H9 (cell line): Measurements from ENCODE around the gene TAS2R50. TPM values are rescaled to one million over a fixed set of nuclear protein-coding genes. Genes with fewer than 3 reads are reported as not detected.

ENCODE experiments used
- DNase-seq: peaks from one replicate; pipeline ENCODE4 v3.0.0-alpha.2; 2017
- H2AFZ ChIP-seq: one replicate; pipeline ENCODE4 v1.6.1; 2013; ENCODE audit warnings: mild to moderate bottlenecking, low read length, control low read depth, moderate library complexity
- H2AK5ac ChIP-seq: 2 replicates; pipeline ENCODE4 v1.6.1; 2013; ENCODE audit warnings: low read length, control low read depth, mixed read lengths; ENCODE audit not compliant: insufficient read length
- H2BK120ac ChIP-seq: one replicate; pipeline ENCODE4 v1.6.1; 2013; ENCODE audit warnings: low read depth, mild to moderate bottlenecking, low read length, control low read depth, inconsistent platforms; ENCODE audit not compliant: poor library complexity, severe bottlenecking
- H2BK12ac ChIP-seq: 2 replicates; pipeline ENCODE4 v1.6.1; 2013; ENCODE audit warnings: low read length, control low read depth, mixed read lengths, low read depth; ENCODE audit not compliant: insufficient read length
- H2BK15ac ChIP-seq: 2 replicates; pipeline ENCODE4 v1.6.1; 2013; ENCODE audit warnings: low read depth, low read length, control low read depth
- H2BK20ac ChIP-seq: one replicate; pipeline ENCODE4 v1.6.1; 2013; ENCODE audit warnings: low read depth, mild to moderate bottlenecking, low read length, control low read depth, inconsistent platforms; ENCODE audit not compliant: poor library complexity, severe bottlenecking
- H2BK5ac ChIP-seq: 2 replicates; pipeline ENCODE4 v1.6.1; 2013; ENCODE audit warnings: low read length, control low read depth, mixed read lengths; ENCODE audit not compliant: insufficient read length
- H3K14ac ChIP-seq: 2 replicates; pipeline ENCODE4 v1.6.1; 2013; ENCODE audit warnings: low read length, control low read depth; ENCODE audit not compliant: insufficient read depth
- H3K18ac ChIP-seq: 2 replicates; pipeline ENCODE4 v1.6.1; 2013; ENCODE audit warnings: low read depth, mild to moderate bottlenecking, mixed read lengths, low read length, control low read depth; ENCODE audit not compliant: insufficient read length
- H3K23ac ChIP-seq: 2 replicates; pipeline ENCODE4 v1.6.1; 2013; ENCODE audit warnings: low read length, control low read depth, mixed read lengths, low read depth; ENCODE audit not compliant: insufficient read length
- H3K23me2 ChIP-seq: 2 replicates; pipeline ENCODE4 v1.6.1; 2013; ENCODE audit warnings: low read depth, mild to moderate bottlenecking, mixed read lengths, low read length, control low read depth; ENCODE audit not compliant: insufficient read length, poor library complexity, severe bottlenecking
- H3K27ac ChIP-seq: 2 replicates; pipeline ENCODE4 v1.5.1; 2013; ENCODE audit warnings: low read length, control low read depth, mixed read lengths, low read depth; ENCODE audit not compliant: insufficient read length
- H3K27me3 ChIP-seq: 2 replicates; pipeline ENCODE4 v1.6.1; 2013; ENCODE audit warnings: low read length, control low read depth, inconsistent platforms; ENCODE audit not compliant: insufficient read depth
- H3K4ac ChIP-seq: 2 replicates; pipeline ENCODE4 v1.6.1; 2013; ENCODE audit warnings: low read depth, mild to moderate bottlenecking, control low read depth, inconsistent platforms, low read length, moderate library complexity
- H3K4me1 ChIP-seq: 2 replicates; pipeline ENCODE4 v1.6.1; 2013; ENCODE audit warnings: low read length, control low read depth, inconsistent platforms; ENCODE audit not compliant: insufficient read depth
- H3K4me2 ChIP-seq: 2 replicates; pipeline ENCODE4 v1.6.1; 2013; ENCODE audit warnings: low read length, control low read depth, mixed read lengths; ENCODE audit not compliant: insufficient read length, insufficient read depth
- H3K56ac ChIP-seq: 2 replicates; pipeline ENCODE4 v1.6.1; 2013; ENCODE audit warnings: low read depth, mild to moderate bottlenecking, mixed read lengths, low read length, control low read depth; ENCODE audit not compliant: insufficient read length
- H3K79me1 ChIP-seq: 2 replicates; pipeline ENCODE4 v1.6.1; 2013; ENCODE audit warnings: low read depth, mild to moderate bottlenecking, moderate library complexity, low read length, control low read depth, inconsistent platforms; ENCODE audit not compliant: insufficient read depth, poor library complexity, severe bottlenecking
- H3K79me2 ChIP-seq: 2 replicates; pipeline ENCODE4 v1.6.1; 2013; ENCODE audit warnings: low read length, control low read depth, inconsistent platforms; ENCODE audit not compliant: insufficient read depth
- H3K9ac ChIP-seq: 2 replicates; pipeline ENCODE4 v1.6.1; 2013; ENCODE audit warnings: low read length, control low read depth, mixed read lengths; ENCODE audit not compliant: insufficient read length; ENCODE audit errors: extremely low read depth
- H3K9me3 ChIP-seq: one replicate; pipeline ENCODE4 v1.6.1; 2013; ENCODE audit warnings: low read depth, low read length, inconsistent platforms; ENCODE audit not compliant: control insufficient read depth
- H3T11ph ChIP-seq: one replicate; pipeline ENCODE4 v1.6.1; 2013; ENCODE audit warnings: mild to moderate bottlenecking, low read length, control low read depth, inconsistent platforms
- H4K20me1 ChIP-seq: one replicate; pipeline ENCODE4 v1.6.1; 2013; ENCODE audit not compliant: control insufficient read depth, insufficient read length, insufficient read depth
- H4K5ac ChIP-seq: 2 replicates; pipeline ENCODE4 v1.6.1; 2013; ENCODE audit warnings: low read depth, mild to moderate bottlenecking, mixed read lengths, low read length, control low read depth; ENCODE audit not compliant: insufficient read length
- H4K8ac ChIP-seq: replicated peaks from 2 replicates; pipeline ENCODE4 v1.6.1; 2013; ENCODE audit warnings: low read length, control low read depth, mixed read lengths, low read depth; ENCODE audit not compliant: insufficient read length
- H4K91ac ChIP-seq: 2 replicates; pipeline ENCODE4 v1.6.1; 2013; ENCODE audit warnings: low read depth, mild to moderate bottlenecking, moderate library complexity, mixed read lengths, low read length, control low read depth; ENCODE audit not compliant: insufficient read length
- H3K27ac Mint-ChIP-seq, 3 experiments: 2 replicates in 2 of 3; 3 replicates in 1 of 3; pipeline ENCODE4 v1.8.0; 2020 to 2021; ENCODE audit warnings: mixed read lengths in 3 of 3, mild to moderate bottlenecking in 1 of 3, moderate library complexity in 1 of 3
- H3K27me3 Mint-ChIP-seq: 2 replicates; pipeline ENCODE4 v1.8.0; 2021; ENCODE audit warnings: low read depth, mild to moderate bottlenecking, moderate library complexity, mixed read lengths
- H3K36me3 Mint-ChIP-seq, 3 experiments: 2 replicates in 2 of 3; 3 replicates in 1 of 3; pipeline ENCODE4 v1.8.0; 2020 to 2021; ENCODE audit warnings: low read depth in 3 of 3, mixed read lengths in 3 of 3; ENCODE audit not compliant: insufficient read depth in 1 of 3
- H3K4me1 Mint-ChIP-seq, 2 experiments: 2 replicates each; pipeline ENCODE4 v1.8.0; 2020; ENCODE audit warnings: mixed read lengths in 2 of 2
- H3K4me3 Mint-ChIP-seq, 2 experiments: 2 replicates in 1 of 2; 3 replicates in 1 of 2; pipeline ENCODE4 v1.8.0; 2020 to 2021; ENCODE audit warnings: mild to moderate bottlenecking in 2 of 2, mixed read lengths in 2 of 2, moderate library complexity in 1 of 2
- H3K9me3 Mint-ChIP-seq, 2 experiments: 2 replicates in 1 of 2; 3 replicates in 1 of 2; pipeline ENCODE4 v1.8.0; 2020; ENCODE audit warnings: mild to moderate bottlenecking in 2 of 2, mixed read lengths in 2 of 2, moderate library complexity in 1 of 2
- CTCF ChIP-seq: fragments of 200-600 bp; sonication (generic); conservative IDR thresholded peaks from 3 replicates; pipeline ENCODE4 v1.8.0; 2021; ENCODE audit warnings: antibody characterized with exemption, mild to moderate bottlenecking
- total RNA-seq: library from RNA; stranded (reverse); gene quantifications from 2 replicates; pipeline ENCODE4 v1.2.1, GENCODE V29; 2021

Gene TAS2R50
- total RNA-seq, 1 experiment from 2014 or later, result 0.77 TPM

GRCh38 chr12:10957741-10958140, 29.0 kb downstream of the TAS2R50 start:
- Histone ChIP-seq H3K56ac (no peak overlapping the region), H3K9ac (no peak overlapping the region), H2AK5ac (no peak overlapping the region), H3K18ac (no peak overlapping the region), H2AFZ (no peak overlapping the region), H3K27ac (no peak overlapping the region), H3T11ph (no peak overlapping the region), H3K4me2 (no peak overlapping the region), H3K9me3 (no peaks in the 10 kb centered on the region), H4K91ac (no peak overlapping the region), H4K5ac (no peak overlapping the region), H2BK15ac (no peak overlapping the region), H3K4ac (no peak overlapping the region), H3K79me1 (no peaks in the 10 kb centered on the region), H2BK20ac (no peak overlapping the region), H2BK5ac (no peak overlapping the region), H4K8ac (no peak overlapping the region), H2BK12ac (no peak overlapping the region), H3K23ac (no peak overlapping the region), H3K4me1 (no peaks in the 10 kb centered on the region), H3K23me2 (no peaks in the 10 kb centered on the region), H2BK120ac (no peak overlapping the region), H3K27me3 (no peaks in the 10 kb centered on the region), H4K20me1 (no peaks in the 10 kb centered on the region), H3K79me2 (no peaks in the 10 kb centered on the region), H3K14ac (no peak overlapping the region)
- peaks cover 16 to 19% of the 10 kb centered on the region in 2 experiments for H3K9me3 Mint-ChIP-seq
- no peak for DNase-seq
- H3K4me1 Mint-ChIP-seq, result no peaks in the 10 kb centered on the region
- no peak overlapping the region for H3K4me3 Mint-ChIP-seq
- TF ChIP-seq CTCF, result no peak
- no peak overlapping the region for H3K27ac Mint-ChIP-seq
- no peaks in the 10 kb centered on the region for H3K27me3 Mint-ChIP-seq
- H3K36me3 Mint-ChIP-seq, result peaks cover 18 to 22% (median 22%) of the 10 kb centered on the region in 3 experiments
